Liver (tissue), 3 donors: ENCODE results near the gene DSTN.

Source experiments
- TAF1 ChIP-seq: conservative IDR thresholded peaks from 2 replicates; pipeline ENCODE4 v1.6.1; 2016; ENCODE audit warnings: antibody characterized with exemption, mild to moderate bottlenecking
- TF ChIP-seq, protein P1 (sequence below): fragments of 150-350 bp; IDR thresholded peaks from 2 replicates; pipeline ENCODE4 v1.5.1; 2017; ENCODE audit warnings: improper control_type of control experiment, low read depth, low read length; ENCODE audit not compliant: missing input control
- TF ChIP-seq, protein P2 (sequence below): IDR thresholded peaks from 2 replicates; pipeline ENCODE4 v1.6.1; 2016; ENCODE audit warnings: antibody characterized with exemption, mild to moderate bottlenecking
- donor health status: healthy.
- donor health status: healthy.

DNA sequence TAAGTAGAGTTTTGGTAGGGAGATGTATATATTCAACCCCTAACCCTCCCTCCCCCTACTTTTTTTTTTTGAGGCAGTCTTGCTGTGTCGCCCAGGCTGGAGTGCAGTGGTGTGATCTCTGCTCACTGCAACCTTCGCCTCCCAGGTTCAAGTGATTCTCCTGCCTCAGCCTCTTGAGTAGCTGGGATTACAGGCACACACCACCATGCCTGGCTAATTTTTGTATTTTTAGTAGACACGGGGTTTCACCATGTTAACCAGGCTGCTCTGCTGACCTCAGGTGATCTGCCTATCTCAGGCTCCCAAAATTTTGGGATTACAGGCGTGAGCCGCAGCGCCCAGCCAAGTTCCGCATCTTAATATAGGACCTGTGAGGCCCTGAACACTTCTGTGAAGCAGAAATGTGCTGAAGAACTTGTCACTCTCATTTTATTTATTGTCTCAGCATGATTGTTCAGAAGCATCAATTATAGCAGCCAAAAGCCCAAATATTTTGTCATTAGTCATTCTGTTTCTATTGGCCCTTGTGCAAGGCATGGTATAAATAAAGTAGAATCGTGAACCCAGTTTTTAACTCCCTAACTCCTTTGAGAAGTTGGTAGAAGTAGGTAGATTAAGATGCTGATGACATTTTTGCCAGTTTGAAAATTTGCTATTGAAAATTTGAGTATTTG, 19.4 kb downstream of the DSTN start:
- TF ChIP-seq, protein P1, sequence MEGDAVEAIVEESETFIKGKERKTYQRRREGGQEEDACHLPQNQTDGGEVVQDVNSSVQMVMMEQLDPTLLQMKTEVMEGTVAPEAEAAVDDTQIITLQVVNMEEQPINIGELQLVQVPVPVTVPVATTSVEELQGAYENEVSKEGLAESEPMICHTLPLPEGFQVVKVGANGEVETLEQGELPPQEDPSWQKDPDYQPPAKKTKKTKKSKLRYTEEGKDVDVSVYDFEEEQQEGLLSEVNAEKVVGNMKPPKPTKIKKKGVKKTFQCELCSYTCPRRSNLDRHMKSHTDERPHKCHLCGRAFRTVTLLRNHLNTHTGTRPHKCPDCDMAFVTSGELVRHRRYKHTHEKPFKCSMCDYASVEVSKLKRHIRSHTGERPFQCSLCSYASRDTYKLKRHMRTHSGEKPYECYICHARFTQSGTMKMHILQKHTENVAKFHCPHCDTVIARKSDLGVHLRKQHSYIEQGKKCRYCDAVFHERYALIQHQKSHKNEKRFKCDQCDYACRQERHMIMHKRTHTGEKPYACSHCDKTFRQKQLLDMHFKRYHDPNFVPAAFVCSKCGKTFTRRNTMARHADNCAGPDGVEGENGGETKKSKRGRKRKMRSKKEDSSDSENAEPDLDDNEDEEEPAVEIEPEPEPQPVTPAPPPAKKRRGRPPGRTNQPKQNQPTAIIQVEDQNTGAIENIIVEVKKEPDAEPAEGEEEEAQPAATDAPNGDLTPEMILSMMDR = no peak
- TF ChIP-seq TAF1 = no peak
- TF ChIP-seq, protein P2, sequence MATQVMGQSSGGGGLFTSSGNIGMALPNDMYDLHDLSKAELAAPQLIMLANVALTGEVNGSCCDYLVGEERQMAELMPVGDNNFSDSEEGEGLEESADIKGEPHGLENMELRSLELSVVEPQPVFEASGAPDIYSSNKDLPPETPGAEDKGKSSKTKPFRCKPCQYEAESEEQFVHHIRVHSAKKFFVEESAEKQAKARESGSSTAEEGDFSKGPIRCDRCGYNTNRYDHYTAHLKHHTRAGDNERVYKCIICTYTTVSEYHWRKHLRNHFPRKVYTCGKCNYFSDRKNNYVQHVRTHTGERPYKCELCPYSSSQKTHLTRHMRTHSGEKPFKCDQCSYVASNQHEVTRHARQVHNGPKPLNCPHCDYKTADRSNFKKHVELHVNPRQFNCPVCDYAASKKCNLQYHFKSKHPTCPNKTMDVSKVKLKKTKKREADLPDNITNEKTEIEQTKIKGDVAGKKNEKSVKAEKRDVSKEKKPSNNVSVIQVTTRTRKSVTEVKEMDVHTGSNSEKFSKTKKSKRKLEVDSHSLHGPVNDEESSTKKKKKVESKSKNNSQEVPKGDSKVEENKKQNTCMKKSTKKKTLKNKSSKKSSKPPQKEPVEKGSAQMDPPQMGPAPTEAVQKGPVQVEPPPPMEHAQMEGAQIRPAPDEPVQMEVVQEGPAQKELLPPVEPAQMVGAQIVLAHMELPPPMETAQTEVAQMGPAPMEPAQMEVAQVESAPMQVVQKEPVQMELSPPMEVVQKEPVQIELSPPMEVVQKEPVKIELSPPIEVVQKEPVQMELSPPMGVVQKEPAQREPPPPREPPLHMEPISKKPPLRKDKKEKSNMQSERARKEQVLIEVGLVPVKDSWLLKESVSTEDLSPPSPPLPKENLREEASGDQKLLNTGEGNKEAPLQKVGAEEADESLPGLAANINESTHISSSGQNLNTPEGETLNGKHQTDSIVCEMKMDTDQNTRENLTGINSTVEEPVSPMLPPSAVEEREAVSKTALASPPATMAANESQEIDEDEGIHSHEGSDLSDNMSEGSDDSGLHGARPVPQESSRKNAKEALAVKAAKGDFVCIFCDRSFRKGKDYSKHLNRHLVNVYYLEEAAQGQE = no peak
